ENCODE results near the gene MED29.

Gene MED29

DNA sequence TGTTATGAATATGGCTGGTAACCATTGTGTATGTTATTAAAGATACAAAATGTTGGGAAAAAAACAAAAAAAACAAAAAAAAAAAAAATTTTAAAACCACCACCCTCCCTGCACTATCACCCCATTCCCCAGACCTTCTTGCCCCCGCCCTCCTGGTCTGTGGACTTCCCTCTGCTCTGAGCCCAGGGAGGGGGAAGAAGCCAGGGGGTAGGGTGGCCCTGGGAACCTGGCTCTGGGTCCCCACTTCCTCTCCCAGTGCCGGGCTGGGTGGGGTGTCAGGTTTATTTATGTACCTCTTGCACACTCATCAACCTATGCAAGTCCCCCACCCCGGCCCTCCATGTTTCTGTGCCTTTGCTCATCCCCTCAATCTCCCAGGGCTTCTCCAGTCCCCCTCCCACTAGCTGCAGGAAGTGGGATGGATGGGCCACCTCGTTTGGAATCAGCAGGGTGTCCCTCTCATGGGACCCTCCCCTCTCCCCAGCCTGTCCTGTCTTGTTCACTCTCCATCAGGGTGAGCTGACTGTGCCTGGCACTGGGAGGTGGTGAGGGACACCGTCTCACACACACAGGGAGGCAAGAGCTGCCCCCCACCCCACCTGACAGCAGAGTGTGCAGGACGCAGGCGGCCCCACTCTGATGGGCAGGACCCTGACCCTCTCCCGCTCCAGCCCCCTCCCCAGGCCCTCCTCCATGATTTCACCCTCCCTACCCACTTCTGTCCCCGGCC lies 6.2 kb upstream of the MED29 start:
- TF ChIP-seq, protein P1, sequence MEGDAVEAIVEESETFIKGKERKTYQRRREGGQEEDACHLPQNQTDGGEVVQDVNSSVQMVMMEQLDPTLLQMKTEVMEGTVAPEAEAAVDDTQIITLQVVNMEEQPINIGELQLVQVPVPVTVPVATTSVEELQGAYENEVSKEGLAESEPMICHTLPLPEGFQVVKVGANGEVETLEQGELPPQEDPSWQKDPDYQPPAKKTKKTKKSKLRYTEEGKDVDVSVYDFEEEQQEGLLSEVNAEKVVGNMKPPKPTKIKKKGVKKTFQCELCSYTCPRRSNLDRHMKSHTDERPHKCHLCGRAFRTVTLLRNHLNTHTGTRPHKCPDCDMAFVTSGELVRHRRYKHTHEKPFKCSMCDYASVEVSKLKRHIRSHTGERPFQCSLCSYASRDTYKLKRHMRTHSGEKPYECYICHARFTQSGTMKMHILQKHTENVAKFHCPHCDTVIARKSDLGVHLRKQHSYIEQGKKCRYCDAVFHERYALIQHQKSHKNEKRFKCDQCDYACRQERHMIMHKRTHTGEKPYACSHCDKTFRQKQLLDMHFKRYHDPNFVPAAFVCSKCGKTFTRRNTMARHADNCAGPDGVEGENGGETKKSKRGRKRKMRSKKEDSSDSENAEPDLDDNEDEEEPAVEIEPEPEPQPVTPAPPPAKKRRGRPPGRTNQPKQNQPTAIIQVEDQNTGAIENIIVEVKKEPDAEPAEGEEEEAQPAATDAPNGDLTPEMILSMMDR (conservative IDR thresholded peaks at IDR 0.05; ENCODE audit: low read depth, low read length): no peak
- Histone ChIP-seq H3K27ac (no peak overlapping the region), H3K4me2 (no peak overlapping the region), H4K20me1 (ENCODE audit: insufficient read depth) (no peaks in the 10 kb centered on the region), H3K4me3 (IDR thresholded peaks at IDR 0.05; ENCODE audit: insufficient read depth, low read depth, low read length) (no peak overlapping the region), H3K36me3 (ENCODE audit: insufficient read depth) (no peaks in the 10 kb centered on the region; the same call in 1 of the 2 replicates), H2AFZ (ENCODE audit: low read depth) (no peak overlapping the region), H3K4me1 (ENCODE audit: low read depth, poor library complexity, severe bottlenecking) (peaks cover 7% of the 10 kb centered on the region), H3K79me2 (ENCODE audit: insufficient read depth, low read depth) (peaks cover 4% of the 10 kb centered on the region; the same call in 1 of the 2 replicates), H3K9ac (no peak overlapping the region), H3K27me3 (ENCODE audit: insufficient read depth, low read depth) (no peaks in the 10 kb centered on the region)

DNA sequence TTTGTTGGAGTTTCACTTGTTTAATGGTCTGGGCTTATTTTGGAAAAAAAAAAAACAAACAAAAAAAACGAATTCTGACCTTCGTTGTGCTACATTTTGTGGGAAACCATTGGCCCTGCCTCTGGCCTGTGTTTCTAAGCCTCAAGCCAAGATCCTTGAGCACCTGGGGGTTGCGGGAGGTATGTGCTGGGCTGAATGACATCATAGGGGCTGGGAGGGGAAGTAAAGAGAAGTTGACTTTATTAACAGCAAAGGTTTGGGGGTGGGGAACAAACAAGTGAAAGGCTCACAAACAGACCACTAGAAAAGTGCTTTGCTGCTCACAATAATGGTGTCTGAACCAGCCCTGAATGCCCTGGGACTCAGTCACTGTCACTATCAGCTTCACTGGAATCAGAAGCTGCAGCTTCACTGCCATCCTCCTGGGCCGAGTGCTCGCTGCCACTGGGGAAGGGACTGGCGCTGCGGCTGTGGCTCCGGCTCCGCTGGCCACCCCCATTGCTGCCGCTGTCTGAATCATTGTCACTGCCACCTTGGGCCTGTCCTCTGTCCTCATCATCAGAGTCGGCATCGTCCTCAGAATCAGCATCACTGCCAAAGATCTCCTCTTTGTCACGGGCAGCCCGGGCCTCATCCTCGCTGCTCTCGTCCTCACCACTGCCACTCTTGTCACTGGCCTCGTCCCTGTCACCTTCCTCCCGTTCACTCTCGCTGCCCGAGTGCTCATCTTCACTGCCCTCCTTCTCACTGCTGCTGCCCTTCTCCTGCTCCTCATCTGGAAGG lies 5.4 kb upstream of the MED29 start:
- no peak overlapping the region for H3K27ac ChIP-seq
- H3K4me2 ChIP-seq: no peak overlapping the region
- H3K36me3 ChIP-seq (ENCODE audit: insufficient read depth): no peaks in the 10 kb centered on the region
- H4K20me1 ChIP-seq (ENCODE audit: insufficient read depth): no peaks in the 10 kb centered on the region
- peaks cover 10% of the 10 kb centered on the region for H3K4me1 ChIP-seq (ENCODE audit: low read depth, poor library complexity, severe bottlenecking)
- no peak overlapping the region for H3K4me3 ChIP-seq (IDR thresholded peaks at IDR 0.05; ENCODE audit: insufficient read depth, low read depth, low read length)
- H3K27me3 ChIP-seq (ENCODE audit: insufficient read depth, low read depth): no peaks in the 10 kb centered on the region
- no peak overlapping the region for H3K9ac ChIP-seq
- H3K79me2 ChIP-seq (ENCODE audit: insufficient read depth, low read depth): peaks cover 9% of the 10 kb centered on the region; the same call in 1 of the 2 replicates
- H2AFZ ChIP-seq (ENCODE audit: low read depth): no peak overlapping the region
- TF ChIP-seq, protein P1 (conservative IDR thresholded peaks at IDR 0.05; ENCODE audit: low read depth, low read length): no peak

- H3K9ac ChIP-seq: no peak overlapping the region
- H3K79me2 ChIP-seq (ENCODE audit: insufficient read depth, low read depth): peaks cover 12% of the 10 kb centered on the region; the same call in 1 of the 2 replicates
- no peaks in the 10 kb centered on the region for H3K36me3 ChIP-seq (ENCODE audit: insufficient read depth)
- no peak overlapping the region for H3K4me2 ChIP-seq
- TF ChIP-seq, protein P1 (conservative IDR thresholded peaks at IDR 0.05; ENCODE audit: low read depth, low read length): no peak
- H4K20me1 ChIP-seq (ENCODE audit: insufficient read depth): no peaks in the 10 kb centered on the region
- no peak overlapping the region for H3K27ac ChIP-seq
- H3K4me1 ChIP-seq (ENCODE audit: low read depth, poor library complexity, severe bottlenecking): peaks cover 10% of the 10 kb centered on the region
- H3K4me3 ChIP-seq (IDR thresholded peaks at IDR 0.05; ENCODE audit: insufficient read depth, low read depth, low read length): no peak overlapping the region
- H3K27me3 ChIP-seq (ENCODE audit: insufficient read depth, low read depth): no peaks in the 10 kb centered on the region
- no peak overlapping the region for H2AFZ ChIP-seq (ENCODE audit: low read depth)
Measured at GRCh38 chr19:39386557-39386956, 4.6 kb upstream of the MED29 start.

- H3K27me3 ChIP-seq (ENCODE audit: insufficient read depth, low read depth): no peaks in the 10 kb centered on the region
- H3K27ac ChIP-seq: no peak overlapping the region
- TF ChIP-seq, protein P1 (conservative IDR thresholded peaks at IDR 0.05; ENCODE audit: low read depth, low read length): no peak
- H2AFZ ChIP-seq (ENCODE audit: low read depth): no peak overlapping the region
- no peak overlapping the region for H3K4me3 ChIP-seq (IDR thresholded peaks at IDR 0.05; ENCODE audit: insufficient read depth, low read depth, low read length)
- H3K36me3 ChIP-seq (ENCODE audit: insufficient read depth): 0 out of 2 replicates have a peak, but pooled peaks cover 6% of the 10 kb centered on the region
- H3K79me2 ChIP-seq (ENCODE audit: insufficient read depth, low read depth): peaks cover 31% of the 10 kb centered on the region
- H3K4me2 ChIP-seq: no peak overlapping the region
- H3K9ac ChIP-seq: no peak overlapping the region
- no peaks in the 10 kb centered on the region for H4K20me1 ChIP-seq (ENCODE audit: insufficient read depth)
- peaks cover 20% of the 10 kb centered on the region for H3K4me1 ChIP-seq (ENCODE audit: low read depth, poor library complexity, severe bottlenecking)
Measured at GRCh38 chr19:39388657-39389056, 2.5 kb upstream of the MED29 start.
